ENCODE data around the gene ACACB. TPM values are rescaled to one million over a fixed set of nuclear protein-coding genes. Genes with fewer than 3 reads are reported as not detected.

The ACACB gene
- total and polyA plus RNA-seq, 2 experiments from 2014 or later, result 6.2 to 15.4 TPM

DNA sequence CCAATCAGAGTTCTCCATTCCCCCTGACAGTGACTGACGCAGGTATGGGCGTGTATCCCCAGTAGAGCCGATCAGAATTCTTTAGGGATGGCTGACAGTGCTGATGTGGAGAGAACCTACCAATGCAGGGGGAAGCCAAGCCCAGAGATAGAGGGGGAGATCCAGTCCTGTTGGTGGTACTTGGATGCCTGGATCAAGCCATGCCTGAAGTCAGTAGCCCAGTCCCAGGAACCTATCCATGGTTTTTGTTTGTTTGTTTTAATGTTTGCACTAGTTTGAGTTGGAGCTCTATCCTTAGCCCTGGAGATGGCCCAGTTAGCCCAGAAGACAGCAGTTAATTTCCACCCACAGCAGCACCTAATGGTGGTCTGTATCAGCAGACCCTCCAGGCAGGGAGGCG is 152.5 kb downstream of the ACACB start:
- TF ChIP-seq NANOG (IDR thresholded peaks at IDR 0.05; ENCODE audit: borderline replicate concordance) (no peak), CREB1 (CRISPR knock-in tag; IDR thresholded peaks at IDR 0.05; ENCODE audit: low read depth) (no peak), ZNF114 (CRISPR knock-in tag; IDR thresholded peaks at IDR 0.05) (no peak), EZH2 (IDR thresholded peaks at IDR 0.05; ENCODE audit: low read depth, unreplicated experiment) (no peak), EZH2phosphoT487 (IDR thresholded peaks at IDR 0.05; ENCODE audit: unreplicated experiment) (no peak), JUNB (IDR thresholded peaks at IDR 0.05; ENCODE audit: unreplicated experiment) (no peak), ZNF331 (CRISPR knock-in tag; IDR thresholded peaks at IDR 0.05; ENCODE audit: low read depth) (no peak), POLR2AphosphoS5 (IDR thresholded peaks at IDR 0.05; ENCODE audit: low read depth) (no peak)
- TF ChIP-seq, protein P1, sequence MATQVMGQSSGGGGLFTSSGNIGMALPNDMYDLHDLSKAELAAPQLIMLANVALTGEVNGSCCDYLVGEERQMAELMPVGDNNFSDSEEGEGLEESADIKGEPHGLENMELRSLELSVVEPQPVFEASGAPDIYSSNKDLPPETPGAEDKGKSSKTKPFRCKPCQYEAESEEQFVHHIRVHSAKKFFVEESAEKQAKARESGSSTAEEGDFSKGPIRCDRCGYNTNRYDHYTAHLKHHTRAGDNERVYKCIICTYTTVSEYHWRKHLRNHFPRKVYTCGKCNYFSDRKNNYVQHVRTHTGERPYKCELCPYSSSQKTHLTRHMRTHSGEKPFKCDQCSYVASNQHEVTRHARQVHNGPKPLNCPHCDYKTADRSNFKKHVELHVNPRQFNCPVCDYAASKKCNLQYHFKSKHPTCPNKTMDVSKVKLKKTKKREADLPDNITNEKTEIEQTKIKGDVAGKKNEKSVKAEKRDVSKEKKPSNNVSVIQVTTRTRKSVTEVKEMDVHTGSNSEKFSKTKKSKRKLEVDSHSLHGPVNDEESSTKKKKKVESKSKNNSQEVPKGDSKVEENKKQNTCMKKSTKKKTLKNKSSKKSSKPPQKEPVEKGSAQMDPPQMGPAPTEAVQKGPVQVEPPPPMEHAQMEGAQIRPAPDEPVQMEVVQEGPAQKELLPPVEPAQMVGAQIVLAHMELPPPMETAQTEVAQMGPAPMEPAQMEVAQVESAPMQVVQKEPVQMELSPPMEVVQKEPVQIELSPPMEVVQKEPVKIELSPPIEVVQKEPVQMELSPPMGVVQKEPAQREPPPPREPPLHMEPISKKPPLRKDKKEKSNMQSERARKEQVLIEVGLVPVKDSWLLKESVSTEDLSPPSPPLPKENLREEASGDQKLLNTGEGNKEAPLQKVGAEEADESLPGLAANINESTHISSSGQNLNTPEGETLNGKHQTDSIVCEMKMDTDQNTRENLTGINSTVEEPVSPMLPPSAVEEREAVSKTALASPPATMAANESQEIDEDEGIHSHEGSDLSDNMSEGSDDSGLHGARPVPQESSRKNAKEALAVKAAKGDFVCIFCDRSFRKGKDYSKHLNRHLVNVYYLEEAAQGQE (IDR thresholded peaks at IDR 0.05; ENCODE audit: unreplicated experiment), result no peak
- TF ChIP-seq, protein P2, sequence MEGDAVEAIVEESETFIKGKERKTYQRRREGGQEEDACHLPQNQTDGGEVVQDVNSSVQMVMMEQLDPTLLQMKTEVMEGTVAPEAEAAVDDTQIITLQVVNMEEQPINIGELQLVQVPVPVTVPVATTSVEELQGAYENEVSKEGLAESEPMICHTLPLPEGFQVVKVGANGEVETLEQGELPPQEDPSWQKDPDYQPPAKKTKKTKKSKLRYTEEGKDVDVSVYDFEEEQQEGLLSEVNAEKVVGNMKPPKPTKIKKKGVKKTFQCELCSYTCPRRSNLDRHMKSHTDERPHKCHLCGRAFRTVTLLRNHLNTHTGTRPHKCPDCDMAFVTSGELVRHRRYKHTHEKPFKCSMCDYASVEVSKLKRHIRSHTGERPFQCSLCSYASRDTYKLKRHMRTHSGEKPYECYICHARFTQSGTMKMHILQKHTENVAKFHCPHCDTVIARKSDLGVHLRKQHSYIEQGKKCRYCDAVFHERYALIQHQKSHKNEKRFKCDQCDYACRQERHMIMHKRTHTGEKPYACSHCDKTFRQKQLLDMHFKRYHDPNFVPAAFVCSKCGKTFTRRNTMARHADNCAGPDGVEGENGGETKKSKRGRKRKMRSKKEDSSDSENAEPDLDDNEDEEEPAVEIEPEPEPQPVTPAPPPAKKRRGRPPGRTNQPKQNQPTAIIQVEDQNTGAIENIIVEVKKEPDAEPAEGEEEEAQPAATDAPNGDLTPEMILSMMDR (conservative IDR thresholded peaks at IDR 0.05; ENCODE audit: low read depth in 2 of 2), result no peak
- TF ChIP-seq, protein P3, sequence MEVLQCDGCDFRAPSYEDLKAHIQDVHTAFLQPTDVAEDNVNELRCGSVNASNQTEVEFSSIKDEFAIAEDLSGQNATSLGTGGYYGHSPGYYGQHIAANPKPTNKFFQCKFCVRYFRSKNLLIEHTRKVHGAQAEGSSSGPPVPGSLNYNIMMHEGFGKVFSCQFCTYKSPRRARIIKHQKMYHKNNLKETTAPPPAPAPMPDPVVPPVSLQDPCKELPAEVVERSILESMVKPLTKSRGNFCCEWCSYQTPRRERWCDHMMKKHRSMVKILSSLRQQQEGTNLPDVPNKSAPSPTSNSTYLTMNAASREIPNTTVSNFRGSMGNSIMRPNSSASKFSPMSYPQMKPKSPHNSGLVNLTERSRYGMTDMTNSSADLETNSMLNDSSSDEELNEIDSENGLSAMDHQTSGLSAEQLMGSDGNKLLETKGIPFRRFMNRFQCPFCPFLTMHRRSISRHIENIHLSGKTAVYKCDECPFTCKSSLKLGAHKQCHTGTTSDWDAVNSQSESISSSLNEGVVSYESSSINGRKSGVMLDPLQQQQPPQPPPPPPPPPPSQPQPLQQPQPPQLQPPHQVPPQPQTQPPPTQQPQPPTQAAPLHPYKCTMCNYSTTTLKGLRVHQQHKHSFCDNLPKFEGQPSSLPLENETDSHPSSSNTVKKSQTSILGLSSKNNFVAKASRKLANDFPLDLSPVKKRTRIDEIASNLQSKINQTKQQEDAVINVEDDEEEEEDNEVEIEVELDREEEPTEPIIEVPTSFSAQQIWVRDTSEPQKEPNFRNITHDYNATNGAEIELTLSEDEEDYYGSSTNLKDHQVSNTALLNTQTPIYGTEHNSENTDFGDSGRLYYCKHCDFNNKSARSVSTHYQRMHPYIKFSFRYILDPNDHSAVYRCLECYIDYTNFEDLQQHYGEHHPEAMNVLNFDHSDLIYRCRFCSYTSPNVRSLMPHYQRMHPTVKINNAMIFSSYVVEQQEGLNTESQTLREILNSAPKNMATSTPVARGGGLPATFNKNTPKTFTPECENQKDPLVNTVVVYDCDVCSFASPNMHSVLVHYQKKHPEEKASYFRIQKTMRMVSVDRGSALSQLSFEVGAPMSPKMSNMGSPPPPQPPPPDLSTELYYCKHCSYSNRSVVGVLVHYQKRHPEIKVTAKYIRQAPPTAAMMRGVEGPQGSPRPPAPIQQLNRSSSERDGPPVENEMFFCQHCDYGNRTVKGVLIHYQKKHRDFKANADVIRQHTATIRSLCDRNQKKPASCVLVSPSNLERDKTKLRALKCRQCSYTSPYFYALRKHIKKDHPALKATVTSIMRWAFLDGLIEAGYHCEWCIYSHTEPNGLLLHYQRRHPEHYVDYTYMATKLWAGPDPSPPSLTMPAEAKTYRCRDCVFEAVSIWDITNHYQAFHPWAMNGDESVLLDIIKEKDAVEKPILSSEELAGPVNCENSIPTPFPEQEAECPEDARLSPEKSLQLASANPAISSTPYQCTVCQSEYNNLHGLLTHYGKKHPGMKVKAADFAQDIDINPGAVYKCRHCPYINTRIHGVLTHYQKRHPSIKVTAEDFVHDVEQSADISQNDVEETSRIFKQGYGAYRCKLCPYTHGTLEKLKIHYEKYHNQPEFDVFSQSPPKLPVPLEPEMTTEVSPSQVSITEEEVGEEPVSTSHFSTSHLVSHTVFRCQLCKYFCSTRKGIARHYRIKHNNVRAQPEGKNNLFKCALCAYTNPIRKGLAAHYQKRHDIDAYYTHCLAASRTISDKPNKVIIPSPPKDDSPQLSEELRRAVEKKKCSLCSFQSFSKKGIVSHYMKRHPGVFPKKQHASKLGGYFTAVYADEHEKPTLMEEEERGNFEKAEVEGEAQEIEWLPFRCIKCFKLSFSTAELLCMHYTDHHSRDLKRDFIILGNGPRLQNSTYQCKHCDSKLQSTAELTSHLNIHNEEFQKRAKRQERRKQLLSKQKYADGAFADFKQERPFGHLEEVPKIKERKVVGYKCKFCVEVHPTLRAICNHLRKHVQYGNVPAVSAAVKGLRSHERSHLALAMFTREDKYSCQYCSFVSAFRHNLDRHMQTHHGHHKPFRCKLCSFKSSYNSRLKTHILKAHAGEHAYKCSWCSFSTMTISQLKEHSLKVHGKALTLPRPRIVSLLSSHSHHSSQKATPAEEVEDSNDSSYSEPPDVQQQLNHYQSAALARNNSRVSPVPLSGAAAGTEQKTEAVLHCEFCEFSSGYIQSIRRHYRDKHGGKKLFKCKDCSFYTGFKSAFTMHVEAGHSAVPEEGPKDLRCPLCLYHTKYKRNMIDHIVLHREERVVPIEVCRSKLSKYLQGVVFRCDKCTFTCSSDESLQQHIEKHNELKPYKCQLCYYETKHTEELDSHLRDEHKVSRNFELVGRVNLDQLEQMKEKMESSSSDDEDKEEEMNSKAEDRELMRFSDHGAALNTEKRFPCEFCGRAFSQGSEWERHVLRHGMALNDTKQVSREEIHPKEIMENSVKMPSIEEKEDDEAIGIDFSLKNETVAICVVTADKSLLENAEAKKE (CRISPR knock-in tag; IDR thresholded peaks at IDR 0.05), result no peak
- TF ChIP-seq, protein P4, sequence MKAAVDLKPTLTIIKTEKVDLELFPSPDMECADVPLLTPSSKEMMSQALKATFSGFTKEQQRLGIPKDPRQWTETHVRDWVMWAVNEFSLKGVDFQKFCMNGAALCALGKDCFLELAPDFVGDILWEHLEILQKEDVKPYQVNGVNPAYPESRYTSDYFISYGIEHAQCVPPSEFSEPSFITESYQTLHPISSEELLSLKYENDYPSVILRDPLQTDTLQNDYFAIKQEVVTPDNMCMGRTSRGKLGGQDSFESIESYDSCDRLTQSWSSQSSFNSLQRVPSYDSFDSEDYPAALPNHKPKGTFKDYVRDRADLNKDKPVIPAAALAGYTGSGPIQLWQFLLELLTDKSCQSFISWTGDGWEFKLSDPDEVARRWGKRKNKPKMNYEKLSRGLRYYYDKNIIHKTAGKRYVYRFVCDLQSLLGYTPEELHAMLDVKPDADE (IDR thresholded peaks at IDR 0.05), result no peak
- ATAC-seq, result no peak
- Histone ChIP-seq H3K9me2 (ENCODE audit: insufficient read depth) (no peaks in the 10 kb centered on the region), H3K4me1 (ENCODE audit: insufficient read depth) (no peaks in the 10 kb centered on the region), H3K4me3 (no peak overlapping the region), H2AFZ (no peak overlapping the region), H3K36me3 (ENCODE audit: insufficient read depth) (no peaks in the 10 kb centered on the region), H3F3A (replicated peaks; ENCODE audit: low read depth) (no peaks in the 10 kb centered on the region), H3K27me3 (ENCODE audit: insufficient read depth) (no peaks in the 10 kb centered on the region), H3K27ac (ENCODE audit: low read depth) (no peak overlapping the region), H3K4me2 (no peak overlapping the region), H3K79me2 (replicated peaks; ENCODE audit: insufficient read depth) (no peaks in the 10 kb centered on the region), H4K20me1 (replicated peaks; ENCODE audit: insufficient read depth) (no peaks in the 10 kb centered on the region)
- H3K27ac Mint-ChIP-seq, result no peak overlapping the region
- H3K27me3 Mint-ChIP-seq (ENCODE audit: insufficient read depth, low read depth, poor library complexity), result peaks cover 10% of the 10 kb centered on the region
- peaks cover 8% of the 10 kb centered on the region; the same call in 2 of the 3 replicates for H3K9me3 Mint-ChIP-seq
- DNase-seq (ENCODE audit: low spot score), result no peak
- no peak overlapping the region for H3K4me3 Mint-ChIP-seq
- peaks cover 4% of the 10 kb centered on the region for H3K36me3 Mint-ChIP-seq (ENCODE audit: low read depth)
- peaks cover 11% of the 10 kb centered on the region for H3K4me1 Mint-ChIP-seq

All from GM23338 (cell line).